ENCODE results near the gene RNF169.
"Not testable (repeated sequence)": the region's sequence is repeated elsewhere in the genome, so short reads cannot be mapped to it uniquely, and the experiment has no call there.

RNF169 gene

DNA sequence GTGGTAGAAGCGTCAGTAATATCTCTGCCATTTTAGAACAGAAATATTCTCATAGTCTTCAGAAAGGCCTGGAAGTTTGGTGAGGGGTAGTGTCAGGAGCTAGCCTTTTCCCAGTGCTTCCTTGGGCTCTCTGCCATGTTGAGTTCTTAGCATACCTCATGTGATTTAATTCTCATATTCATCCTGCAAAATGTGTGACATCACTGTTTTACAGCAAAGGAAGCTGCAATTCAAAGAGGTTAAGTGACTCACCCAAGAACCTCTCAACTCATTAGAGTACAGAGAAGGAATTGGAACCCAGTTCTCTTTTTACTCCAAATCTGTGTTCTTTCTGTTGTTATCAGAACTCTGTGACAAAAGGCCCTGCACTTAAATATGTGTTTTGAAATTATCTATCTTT is 72.1 kb downstream of the RNF169 start:
- no peak for DNase-seq (ENCODE audit: low spot score)

GRCh38 chr11:74822170-74822569 is 73.5 kb downstream of the RNF169 start:
- no peak for DNase-seq (ENCODE audit: low spot score)

GRCh38 chr11:74824285-74824982 is 75.8 kb downstream of the RNF169 start:
- no peak for DNase-seq (ENCODE audit: low spot score)

DNA sequence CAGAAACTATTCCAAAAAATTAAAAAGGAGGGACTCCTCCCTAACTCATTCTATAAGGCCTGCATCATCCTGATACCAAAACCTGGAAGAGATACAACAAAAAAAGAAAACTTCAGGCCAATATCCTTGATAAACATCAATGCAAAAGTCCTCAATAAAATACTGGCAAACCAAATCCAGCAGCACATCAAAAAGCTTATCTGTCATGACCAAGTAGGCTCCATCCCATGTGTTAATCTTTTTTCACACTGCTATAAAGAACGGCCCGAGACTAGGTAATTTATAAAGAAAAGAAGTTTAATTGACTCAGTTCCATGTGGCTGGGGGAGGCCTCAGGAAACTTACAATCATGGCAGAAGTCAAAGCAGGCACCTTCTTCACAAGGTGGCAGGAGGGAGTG is 76.9 kb downstream of the RNF169 start:
- not testable (repeated sequence) for DNase-seq (ENCODE audit: low spot score)

DNA sequence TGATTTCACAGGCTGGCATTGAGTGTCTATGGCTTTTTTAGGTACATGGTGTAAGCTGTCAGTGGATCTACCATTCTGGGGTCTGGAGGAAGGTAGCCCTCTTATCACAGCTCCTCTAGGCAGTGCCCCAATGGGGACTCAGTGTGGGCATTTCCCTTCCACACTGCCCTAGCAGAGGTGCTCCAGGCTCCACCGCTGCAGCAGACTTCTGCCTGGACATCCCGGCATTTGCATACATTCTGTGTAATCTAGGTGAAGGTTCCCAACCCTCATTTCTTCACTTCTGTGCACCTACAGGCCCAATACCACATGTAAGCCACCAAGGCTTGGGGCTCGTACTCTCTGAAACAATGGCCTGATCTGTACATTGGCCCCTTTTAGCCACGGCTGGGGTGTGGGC is 78.3 kb downstream of the RNF169 start:
- no peak for DNase-seq (ENCODE audit: low spot score)

DNA sequence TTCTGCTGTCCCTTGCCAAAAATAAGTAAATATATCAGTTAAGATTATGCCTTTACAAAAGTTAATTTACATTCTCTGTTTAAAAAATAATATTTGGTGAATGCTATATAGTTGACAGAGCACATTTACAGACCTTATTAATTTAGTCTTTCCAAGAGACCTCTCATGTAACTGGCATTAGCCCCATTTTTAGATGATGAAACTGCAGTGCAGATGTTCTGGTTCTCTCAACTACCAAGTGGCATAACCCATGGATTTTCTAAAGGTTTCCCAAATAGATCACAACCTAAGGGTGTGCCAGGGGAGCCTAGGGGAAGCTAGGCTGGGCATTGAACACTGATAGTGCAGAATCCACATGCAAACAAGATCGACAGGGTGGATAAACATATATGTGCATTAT is 88.5 kb downstream of the RNF169 start:
- DNase-seq (ENCODE audit: low spot score), result no peak

DNA sequence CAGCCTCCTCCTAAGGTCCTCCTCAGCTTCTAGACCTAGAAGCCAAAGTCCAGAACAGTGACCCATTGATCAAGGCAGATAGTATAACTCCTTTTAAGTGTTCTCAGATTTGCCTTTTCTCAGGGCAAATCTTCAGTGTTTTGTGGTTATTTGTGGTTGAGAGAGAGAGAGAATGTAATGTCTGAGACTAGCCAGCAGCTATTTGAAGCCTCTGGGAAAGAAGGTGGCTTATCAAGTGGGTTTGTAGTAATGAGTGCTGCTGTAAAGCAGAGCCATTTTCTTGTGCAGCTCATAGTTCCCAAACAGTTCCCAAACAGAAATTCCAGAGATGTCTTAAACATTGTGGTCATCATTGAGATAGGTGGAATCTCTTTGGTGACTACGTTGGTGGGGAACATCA is 89.5 kb downstream of the RNF169 start:
- DNase-seq (ENCODE audit: low spot score), result no peak

DNA sequence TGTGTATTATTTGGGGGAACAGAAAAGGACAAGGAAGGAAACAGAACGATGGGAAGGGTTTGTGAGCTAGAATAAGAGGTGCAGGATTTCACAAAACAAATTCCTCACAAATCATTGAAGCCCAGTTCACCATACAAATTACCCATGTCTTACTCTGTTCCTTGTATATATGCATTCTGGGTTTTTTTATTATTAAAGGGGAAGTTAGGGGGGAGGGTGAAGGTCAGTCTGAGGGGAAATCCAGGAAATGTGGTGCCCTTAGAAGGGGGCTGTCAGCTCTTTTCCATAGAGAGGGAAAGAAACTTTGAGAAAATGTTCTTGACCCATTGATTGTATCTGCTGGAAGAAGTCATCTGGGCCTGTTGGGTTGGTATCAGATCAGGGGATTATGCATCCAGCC is 90.8 kb downstream of the RNF169 start:
- DNase-seq (ENCODE audit: low spot score), result no peak

GRCh38 chr11:74839971-74840370 is 91.3 kb downstream of the RNF169 start:
- DNase-seq (ENCODE audit: low spot score), result no peak

- DNase-seq (ENCODE audit: low spot score), result no peak
These were observed 91.8 kb downstream of the RNF169 start for GRCh38 chr11:74840486-74840885.

GRCh38 chr11:74842967-74843366 is 94.3 kb downstream of the RNF169 start:
- no peak for DNase-seq (ENCODE audit: low spot score)

DNA sequence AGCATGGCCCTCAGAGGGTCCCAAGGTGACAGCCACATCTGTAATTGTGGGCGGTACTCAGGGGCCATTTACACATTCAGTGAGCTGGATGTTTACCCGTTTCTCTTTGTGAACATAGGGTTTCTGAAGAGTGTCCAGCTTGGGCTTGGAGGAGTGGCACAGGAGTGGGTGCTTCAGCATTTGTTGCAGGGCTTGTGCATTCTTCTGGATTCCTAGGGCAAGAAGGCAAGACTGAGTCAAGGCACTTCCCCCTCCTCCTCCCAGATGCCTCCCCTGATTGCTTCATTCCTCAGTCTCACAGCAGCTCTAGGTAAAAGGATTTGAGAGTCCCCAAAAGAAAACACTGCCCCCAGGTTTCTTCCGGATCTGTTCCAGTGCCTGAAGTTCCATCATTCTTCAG is 95.4 kb downstream of the RNF169 start:
- no peak for DNase-seq (ENCODE audit: low spot score)

DNA sequence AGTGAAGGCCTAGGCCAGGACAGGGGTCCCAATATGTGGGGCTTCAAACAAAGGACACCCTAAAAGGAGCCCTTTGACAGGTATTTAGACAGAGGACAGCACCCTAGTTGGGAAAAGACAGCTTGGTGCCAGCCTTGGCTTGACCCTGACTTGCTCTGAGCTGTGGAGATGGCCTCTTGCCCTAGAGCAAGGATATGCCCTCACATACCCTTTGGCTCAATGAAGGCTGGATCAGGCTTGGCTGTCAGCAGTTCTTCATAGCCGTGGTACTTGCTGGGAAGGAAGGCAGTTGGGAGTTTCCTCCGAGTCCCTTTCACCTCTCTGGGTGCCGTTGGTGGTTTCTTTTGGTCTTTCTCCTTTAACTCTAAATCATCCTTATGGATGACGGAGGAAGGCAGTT is 96.2 kb downstream of the RNF169 start:
- DNase-seq (ENCODE audit: low spot score), result no peak

DNA sequence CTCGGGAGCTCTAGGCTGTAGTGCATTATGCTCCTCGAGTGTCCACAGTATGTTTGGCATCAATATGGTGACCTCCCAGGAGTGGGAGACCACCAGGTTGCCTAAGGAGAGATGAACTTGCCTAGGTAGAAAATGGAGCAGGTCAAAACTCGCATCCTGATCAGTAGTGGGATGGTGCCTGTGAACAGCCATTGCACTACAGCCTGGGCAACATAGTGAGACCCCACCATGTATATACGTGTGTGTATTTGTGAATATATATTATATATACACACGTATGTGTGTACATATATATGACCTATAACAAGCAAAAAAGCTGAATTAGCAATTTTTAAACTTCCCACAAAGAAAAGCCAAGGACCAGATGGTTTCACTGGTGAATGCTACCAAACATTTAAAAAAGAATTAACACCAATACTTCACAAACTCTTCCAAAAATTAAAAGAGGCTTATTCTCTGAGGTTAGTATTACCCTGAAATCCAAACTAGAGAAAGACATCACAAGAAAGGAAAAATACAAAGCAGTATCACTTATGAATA is 97.4 kb downstream of the RNF169 start:
- DNase-seq (ENCODE audit: low spot score), result no peak

DNA sequence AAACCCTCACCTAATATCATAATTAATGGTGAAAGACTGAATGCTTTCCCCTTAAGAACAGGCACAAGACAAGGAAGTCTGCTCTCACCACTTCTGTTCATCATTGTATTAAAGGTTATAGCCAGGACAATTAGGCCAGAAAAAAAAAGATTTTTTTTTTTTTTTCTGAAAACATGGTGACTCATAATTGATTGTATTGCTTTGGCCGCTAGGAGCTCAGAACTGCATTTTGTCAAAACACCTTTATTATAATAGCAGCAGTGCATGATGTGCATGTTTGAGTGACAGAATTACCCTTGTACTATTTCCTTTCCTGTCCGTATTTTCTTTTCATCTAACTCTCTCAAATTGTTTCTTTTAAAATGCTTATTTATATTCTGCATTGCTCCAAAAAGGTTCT is 98.1 kb downstream of the RNF169 start:
- no peak for DNase-seq (ENCODE audit: low spot score)

GRCh38 chr11:74847395-74847794 is 98.7 kb downstream of the RNF169 start:
- DNase-seq (ENCODE audit: low spot score), result no peak

DNA sequence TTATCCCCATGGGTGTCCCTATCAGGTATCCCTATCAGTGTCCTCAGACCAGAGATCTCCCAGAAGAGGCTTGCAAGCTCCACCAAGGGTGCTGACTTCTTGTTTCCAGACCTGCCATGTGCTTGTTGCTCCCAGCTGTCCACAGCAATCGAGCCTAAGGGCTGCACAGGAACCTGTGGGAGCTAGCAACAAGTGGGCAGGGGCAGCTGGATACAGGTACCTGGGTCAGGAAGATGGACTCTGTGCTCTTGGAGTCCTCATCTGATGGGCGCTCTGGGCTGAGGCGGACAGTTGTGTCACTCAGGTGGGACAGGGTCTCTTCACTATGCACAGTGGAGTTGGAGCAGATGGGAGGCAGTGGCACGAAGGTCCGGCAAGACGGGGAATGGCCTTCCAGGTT is 99.2 kb downstream of the RNF169 start:
- no peak for DNase-seq (ENCODE audit: low spot score)

DNA sequence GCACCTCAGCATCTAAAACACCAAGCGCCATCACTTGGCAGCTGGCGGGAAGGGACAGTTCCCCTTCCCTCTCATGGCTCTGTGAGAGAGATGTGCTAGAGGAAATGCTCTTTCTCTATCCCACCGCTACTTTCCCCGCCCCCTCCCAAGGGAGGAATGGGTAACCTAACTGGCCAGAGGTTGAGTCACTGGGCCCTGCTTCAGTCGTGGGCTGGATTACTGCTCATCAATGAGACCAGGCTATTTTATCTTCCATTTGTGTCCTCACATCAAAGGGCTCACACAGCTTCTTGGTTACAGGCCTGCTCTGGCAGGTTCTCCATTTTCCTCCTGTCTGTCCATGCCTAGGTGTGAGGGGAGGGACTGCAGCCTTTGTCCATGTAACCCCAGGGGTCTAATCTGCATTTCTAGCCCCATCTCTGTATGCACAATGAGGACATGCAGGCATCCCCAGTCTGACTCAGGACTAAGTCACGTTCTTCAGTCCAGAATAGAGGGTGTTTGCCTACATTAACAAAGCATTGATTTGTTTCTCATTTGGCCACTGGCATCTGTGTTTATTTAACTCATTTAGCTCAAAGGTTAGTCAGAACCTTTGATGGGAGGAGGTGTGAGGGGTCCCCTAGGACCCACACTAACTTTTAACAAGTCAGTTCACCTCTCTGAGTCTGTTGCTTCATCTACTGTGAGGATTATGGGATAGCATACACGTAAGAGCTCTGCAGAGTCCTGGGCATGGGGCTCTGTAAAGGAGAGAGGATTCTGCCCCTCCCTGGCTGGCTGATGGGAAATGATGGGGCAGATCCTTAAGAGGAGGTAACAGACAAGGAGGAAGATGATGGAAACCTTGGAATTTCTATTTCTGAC is 101.1 kb downstream of the RNF169 start:
- no peak for DNase-seq (ENCODE audit: low spot score)

DNA sequence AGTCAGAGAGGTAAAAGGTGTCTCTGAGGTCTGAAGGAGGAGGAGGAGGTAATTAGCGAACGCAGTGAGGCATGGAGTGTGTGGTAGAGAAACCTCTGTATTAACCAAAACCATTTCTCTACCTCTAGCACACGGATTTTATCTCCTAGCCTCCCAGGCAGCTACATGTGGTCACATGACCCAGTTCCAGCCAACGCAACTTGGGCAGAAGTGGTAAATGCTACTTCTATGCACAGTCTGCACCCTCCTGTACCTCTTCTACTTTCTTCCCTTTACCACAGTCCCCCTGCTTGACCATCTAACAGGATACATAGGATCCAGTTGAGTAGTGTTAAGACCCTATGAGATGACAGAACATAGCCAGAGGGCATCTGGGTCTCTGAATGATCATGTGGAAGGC is 104.6 kb downstream of the RNF169 start:
- DNase-seq (ENCODE audit: low spot score), result no peak

GRCh38 chr11:74860743-74861142 is 112.1 kb downstream of the RNF169 start:
- DNase-seq (ENCODE audit: low spot score), result no peak

GRCh38 chr11:74863410-74863809 is 114.8 kb downstream of the RNF169 start:
- DNase-seq (ENCODE audit: low spot score), result no peak

- DNase-seq (ENCODE audit: low spot score), result no peak
These were observed 117.9 kb downstream of the RNF169 start for GRCh38 chr11:74866557-74866956.

GRCh38 chr11:74870485-74870884 is 121.8 kb downstream of the RNF169 start:
- DNase-seq (ENCODE audit: low spot score), result peak; percentile 51

Data from hematopoietic multipotent progenitor cell treated with erythropoietin and hydrocortisone succinate and interleukin-3 and kit ligand, for 17 days (in vitro differentiated cells).